VCaP (cell line): Measurements from ENCODE around the gene PPARD.
A peak's percentile ranks its signal among the peaks of the same experiment; 100 is the strongest.

Experiments
- H3K27ac ChIP-seq: fragments of 450-650 bp; 2 replicates; pipeline ENCODE4 v1.5.1; 2017
- TF ChIP-seq, protein P1 (sequence below): fragments of 450-650 bp; conservative IDR thresholded peaks from 2 replicates; pipeline ENCODE4 v1.5.1; 2017; ENCODE audit warnings: mild to moderate bottlenecking, moderate library complexity

Gene PPARD

DNA sequence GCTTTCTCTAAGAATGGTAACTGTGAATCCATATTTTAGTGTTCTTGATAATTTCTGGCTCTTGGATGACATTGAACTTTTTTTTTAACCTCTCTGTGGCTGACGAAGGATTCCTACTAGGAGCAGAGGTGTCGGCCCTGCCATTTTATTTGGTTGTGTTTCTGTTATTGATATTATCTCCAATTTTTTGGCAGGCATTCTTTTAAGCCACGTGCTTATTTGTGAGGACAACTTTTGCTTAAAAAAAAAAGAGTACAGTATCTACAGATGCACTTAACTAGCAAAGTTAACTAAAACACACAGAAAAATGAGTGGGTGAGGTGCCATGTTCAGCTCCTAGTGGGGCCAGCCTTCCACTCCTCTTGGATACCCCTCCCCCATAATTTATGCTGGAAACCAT is 110.9 kb downstream of the PPARD start:
- TF ChIP-seq, protein P1, sequence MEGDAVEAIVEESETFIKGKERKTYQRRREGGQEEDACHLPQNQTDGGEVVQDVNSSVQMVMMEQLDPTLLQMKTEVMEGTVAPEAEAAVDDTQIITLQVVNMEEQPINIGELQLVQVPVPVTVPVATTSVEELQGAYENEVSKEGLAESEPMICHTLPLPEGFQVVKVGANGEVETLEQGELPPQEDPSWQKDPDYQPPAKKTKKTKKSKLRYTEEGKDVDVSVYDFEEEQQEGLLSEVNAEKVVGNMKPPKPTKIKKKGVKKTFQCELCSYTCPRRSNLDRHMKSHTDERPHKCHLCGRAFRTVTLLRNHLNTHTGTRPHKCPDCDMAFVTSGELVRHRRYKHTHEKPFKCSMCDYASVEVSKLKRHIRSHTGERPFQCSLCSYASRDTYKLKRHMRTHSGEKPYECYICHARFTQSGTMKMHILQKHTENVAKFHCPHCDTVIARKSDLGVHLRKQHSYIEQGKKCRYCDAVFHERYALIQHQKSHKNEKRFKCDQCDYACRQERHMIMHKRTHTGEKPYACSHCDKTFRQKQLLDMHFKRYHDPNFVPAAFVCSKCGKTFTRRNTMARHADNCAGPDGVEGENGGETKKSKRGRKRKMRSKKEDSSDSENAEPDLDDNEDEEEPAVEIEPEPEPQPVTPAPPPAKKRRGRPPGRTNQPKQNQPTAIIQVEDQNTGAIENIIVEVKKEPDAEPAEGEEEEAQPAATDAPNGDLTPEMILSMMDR: no peak
- peak overlapping the region; percentile 72 for H3K27ac ChIP-seq

DNA sequence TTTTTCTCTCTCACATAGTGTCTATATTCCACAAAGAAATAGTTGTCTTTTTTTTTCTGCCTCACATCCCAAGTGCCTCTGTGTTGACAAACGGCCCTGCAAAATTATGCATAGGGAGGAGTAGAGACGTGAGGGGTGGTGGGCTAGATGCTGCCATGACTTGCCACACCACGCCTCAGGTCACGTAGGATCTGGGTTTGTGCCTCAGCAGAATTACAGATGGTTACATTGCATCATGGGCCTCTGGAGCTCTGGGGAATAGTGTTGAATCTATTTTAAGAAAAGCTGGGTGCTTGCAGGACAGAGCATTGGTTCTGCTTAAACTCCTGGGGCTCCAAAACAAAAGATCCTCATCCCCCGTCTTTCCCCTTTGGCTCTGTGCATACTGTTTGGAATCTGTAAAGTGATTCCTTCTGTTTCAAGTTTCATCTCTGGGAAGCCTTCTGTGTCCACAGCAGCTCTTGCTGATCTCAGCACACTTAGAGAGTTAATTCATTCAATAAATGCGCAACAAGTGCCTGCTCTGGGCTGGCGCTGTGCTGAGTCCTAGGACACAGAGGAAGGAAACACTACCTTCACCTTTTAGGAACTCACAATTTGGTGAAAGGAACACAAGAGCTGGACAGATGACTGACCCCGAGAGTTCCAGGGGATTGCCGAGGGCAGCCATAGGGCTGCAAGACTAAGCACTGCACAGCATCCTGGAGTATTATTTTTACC is 112.2 kb downstream of the PPARD start:
- TF ChIP-seq, protein P1: no peak
- H3K27ac ChIP-seq: no peak overlapping the region

DNA sequence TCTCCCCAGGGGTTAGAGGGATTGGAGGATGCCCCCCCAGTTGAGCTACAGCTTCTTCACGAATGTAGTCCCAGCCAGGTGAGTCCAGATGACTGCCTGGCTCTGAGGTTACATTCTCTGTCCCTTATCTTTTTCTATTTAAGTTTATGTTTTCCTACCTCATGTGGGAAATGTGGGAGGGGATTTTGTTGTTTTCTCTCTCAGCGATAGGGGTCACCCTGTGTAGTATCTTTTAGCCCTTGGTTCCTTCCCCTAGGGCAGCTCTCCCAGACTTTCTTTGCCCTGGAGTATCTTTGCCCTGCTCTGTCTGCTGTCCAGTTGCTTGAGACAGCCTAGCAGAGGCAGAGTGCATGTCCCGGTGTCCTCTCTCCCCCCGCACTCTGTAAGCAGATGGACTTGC is 115.5 kb downstream of the PPARD start:
- TF ChIP-seq, protein P1: no peak
- H3K27ac ChIP-seq: no peak overlapping the region

DNA sequence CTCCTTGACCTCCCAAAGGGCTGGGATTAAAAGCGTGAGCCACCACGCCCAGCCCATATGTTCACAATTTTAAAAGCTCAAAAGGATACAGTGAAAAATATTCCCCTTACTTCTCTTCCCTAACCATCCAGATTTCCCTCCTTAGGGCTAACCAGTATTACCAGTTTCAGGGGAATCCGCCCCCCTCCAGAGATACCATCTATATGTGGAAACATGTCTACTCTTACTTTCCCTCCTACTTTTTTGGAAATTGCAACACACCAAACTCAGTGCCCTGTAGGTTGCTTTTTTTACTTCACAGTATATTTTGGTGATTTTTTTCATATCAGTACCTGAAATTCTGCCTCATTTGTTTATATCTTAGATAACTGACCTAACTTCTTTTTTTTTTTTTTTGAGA is 118.9 kb downstream of the PPARD start:
- TF ChIP-seq, protein P1: no peak
- H3K27ac ChIP-seq: peak overlapping the region; percentile 30; the same call in 1 of the 2 replicates

DNA sequence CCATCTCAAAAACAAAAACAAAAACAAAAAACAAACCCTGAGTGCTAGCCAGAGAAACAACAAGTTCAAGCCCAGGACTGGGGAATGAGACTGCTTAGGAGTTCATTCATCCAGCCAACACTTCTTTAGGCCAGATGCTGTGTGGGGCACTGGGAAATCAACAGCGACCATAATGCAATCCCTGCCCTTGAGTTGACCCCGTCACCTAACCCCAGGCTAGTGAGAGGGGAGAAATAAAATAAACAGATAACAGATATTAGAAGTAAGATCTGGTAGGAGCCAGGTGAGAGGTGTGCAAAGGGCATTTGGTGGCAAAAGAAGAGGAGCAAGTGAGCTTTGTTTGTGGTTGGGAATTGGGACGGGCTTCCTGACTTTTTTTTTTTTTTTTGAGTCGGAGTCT is 120.9 kb downstream of the PPARD start:
- H3K27ac ChIP-seq: no peak overlapping the region
- TF ChIP-seq, protein P1: no peak

DNA sequence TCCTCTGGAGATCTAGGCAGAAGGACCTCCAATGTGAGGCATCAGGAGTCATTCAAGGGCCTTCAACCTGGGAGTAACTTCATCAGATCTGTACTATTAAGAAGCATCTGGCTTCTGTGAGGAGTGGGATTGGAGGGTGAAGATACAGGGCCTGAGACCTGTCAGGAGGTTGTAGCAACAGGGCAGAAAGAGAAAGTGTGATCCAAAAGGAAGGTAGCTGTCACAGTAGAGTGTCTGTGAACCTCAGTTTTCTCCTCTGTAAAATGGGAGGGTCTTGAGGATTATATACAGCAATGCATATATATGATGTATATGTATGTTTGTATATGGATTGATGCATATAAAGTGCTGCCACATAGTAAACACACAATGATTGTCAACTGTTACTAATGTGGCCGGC is 123.3 kb downstream of the PPARD start:
- TF ChIP-seq, protein P1: no peak
- no peak overlapping the region for H3K27ac ChIP-seq

DNA sequence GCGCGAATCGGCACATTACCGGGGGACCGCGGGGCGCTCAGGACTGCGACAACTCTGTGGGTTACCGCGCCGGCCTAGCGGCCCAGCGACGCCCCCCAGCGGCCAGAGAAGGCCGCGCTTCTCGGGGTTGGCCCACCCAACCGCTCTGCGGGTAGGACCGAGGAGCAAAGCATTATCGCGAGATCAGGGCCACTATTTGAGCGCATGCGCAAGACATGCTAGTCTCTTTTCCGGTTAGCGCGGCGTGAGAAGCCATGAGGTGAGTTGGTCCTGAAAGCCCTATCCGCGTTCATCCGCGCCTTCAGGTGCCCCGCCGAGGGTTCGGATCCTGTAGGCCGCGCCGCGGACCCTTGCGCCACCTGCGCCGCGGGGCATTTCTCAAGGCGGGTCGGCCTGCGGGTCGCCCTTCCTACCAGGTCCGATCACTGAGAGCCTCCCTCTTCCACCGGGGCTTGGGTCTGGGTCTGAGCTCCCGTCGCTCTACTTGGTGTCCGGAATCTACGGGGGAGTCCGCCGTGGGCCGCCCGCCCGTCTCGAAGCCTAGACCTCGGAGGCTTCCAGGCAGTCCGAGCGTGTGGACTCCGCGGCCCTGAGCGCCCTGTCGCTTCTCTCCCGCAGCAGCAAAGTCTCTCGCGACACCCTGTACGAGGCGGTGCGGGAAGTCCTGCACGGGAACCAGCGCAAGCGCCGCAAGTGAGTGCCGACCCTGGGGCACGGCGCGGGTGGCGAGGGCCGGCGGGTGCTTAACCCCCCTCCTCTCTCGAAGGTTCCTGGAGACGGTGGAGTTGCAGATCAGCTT is 126.0 kb downstream of the PPARD start, which contains the start of gene RPL10A:
Gene RPL10A, plus strand, starts transcription at position 221 of the 799 bp plus-strand sequence. Its CDS starts 34 bp downstream, at position 255.
- peak within 1 kb of the TSS; percentile 96 for H3K27ac ChIP-seq
- TF ChIP-seq, protein P1: peak; percentile 94
